ENCODE data around the gene GRAP. TPM values are rescaled to one million over a fixed set of nuclear protein-coding genes. Genes with fewer than 3 reads are reported as not detected.

Gene GRAP
- total RNA-seq, 1 experiment from 2014 or later, result 29.9 TPM

- Histone ChIP-seq H3K9me2 (replicated peaks; ENCODE audit: insufficient read depth, low read length) (no peaks in the 10 kb centered on the region), H2AFZ (ENCODE audit: low read length) (no peak overlapping the region), H4K20me1 (ENCODE audit: insufficient read depth, low read depth, low read length) (no peaks in the 10 kb centered on the region), H3K79me2 (ENCODE audit: low read length) (no peaks in the 10 kb centered on the region), H3K4me1 (ENCODE audit: low read length) (no peaks in the 10 kb centered on the region), H3K9ac (ENCODE audit: low read length) (no peak overlapping the region), H3K27ac (ENCODE audit: low read length) (no peak overlapping the region), H3K27me3 (ENCODE audit: low read length) (no peaks in the 10 kb centered on the region), H3K4me3 (ENCODE audit: low read length) (no peak overlapping the region), H3K9me3 (ENCODE audit: low read length) (no peaks in the 10 kb centered on the region), H3K36me3 (ENCODE audit: insufficient read depth, low read length) (no peaks in the 10 kb centered on the region), H3K4me2 (ENCODE audit: low read depth, low read length, poor library complexity, severe bottlenecking) (no peak overlapping the region)
- DNase-seq, result no peak
Observed at GRCh38 chr17:19011581-19011980, 35.2 kb downstream of the GRAP start.

- Histone ChIP-seq H4K20me1 (ENCODE audit: insufficient read depth, low read depth, low read length) (no peaks in the 10 kb centered on the region), H3K4me1 (ENCODE audit: low read length) (peaks cover 2% of the 10 kb centered on the region), H2AFZ (ENCODE audit: low read length) (no peak overlapping the region), H3K9me2 (replicated peaks; ENCODE audit: insufficient read depth, low read length) (no peaks in the 10 kb centered on the region), H3K9me3 (ENCODE audit: low read length) (no peaks in the 10 kb centered on the region), H3K4me3 (ENCODE audit: low read length) (no peak overlapping the region), H3K27ac (ENCODE audit: low read length) (no peak overlapping the region), H3K4me2 (ENCODE audit: low read depth, low read length, poor library complexity, severe bottlenecking) (no peak overlapping the region), H3K27me3 (ENCODE audit: low read length) (no peaks in the 10 kb centered on the region), H3K9ac (ENCODE audit: low read length) (no peak overlapping the region), H3K79me2 (ENCODE audit: low read length) (no peaks in the 10 kb centered on the region), H3K36me3 (ENCODE audit: insufficient read depth, low read length) (no peaks in the 10 kb centered on the region)
- DNase-seq, result no peak
Observed at GRCh38 chr17:19010729-19011505, 35.8 kb downstream of the GRAP start.

DNA sequence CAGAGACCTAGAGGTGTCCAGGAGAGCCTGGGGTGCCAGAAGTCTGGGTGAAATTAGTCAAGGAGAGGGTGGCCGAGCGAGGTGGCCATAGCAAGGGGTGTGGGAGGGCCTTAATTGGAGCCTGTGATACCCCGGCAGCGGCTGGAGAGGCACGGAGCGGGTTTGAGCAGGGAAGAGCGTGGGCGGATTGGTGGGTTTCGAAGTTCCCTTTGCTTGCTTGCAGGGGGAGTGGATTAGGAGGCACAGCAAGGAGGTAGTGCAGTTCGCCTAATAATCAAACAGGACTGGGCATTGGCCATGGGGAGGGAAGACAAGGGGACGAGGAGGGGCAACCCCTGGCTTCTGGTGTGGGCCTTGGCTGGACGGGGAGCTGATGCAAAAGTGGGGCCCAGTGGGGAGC, 36.8 kb downstream of the GRAP start:
- DNase-seq, result no peak
- Histone ChIP-seq H3K27me3 (ENCODE audit: low read length) (no peaks in the 10 kb centered on the region), H2AFZ (ENCODE audit: low read length) (no peak overlapping the region)

DNA sequence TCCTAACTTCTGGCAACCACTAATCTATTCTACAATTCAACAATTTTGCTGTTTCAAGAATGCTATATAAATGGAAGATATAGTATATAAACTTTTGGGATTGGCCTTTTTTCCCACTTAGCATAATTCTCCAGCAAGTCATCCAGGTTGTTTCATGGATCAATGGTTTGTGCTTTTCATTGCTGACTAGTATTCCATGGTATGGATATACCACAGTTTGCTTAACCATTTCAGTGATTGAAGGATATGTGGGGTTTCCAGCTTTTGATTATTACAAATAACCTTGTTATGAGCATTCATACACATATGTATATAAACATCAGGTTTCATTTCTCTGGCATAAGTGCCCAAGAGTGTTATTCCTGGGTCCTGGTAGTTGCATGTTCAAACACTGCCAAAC, 40.1 kb downstream of the GRAP start:
- no peaks in the 10 kb centered on the region for H3K9me3 ChIP-seq (ENCODE audit: low read length)
- DNase-seq, result no peak
- H3K4me2 ChIP-seq (ENCODE audit: low read depth, low read length, poor library complexity, severe bottlenecking), result no peak overlapping the region
- H3K4me1 ChIP-seq (ENCODE audit: low read length), result peaks cover 34% of the 10 kb centered on the region
- no peak overlapping the region for H3K9ac ChIP-seq (ENCODE audit: low read length)
- no peaks in the 10 kb centered on the region for H4K20me1 ChIP-seq (ENCODE audit: insufficient read depth, low read depth, low read length)
- H3K4me3 ChIP-seq (ENCODE audit: low read length), result no peak overlapping the region
- no peaks in the 10 kb centered on the region for H3K9me2 ChIP-seq (replicated peaks; ENCODE audit: insufficient read depth, low read length)
- no peak overlapping the region for H3K27ac ChIP-seq (ENCODE audit: low read length)
- peaks cover 14% of the 10 kb centered on the region for H3K79me2 ChIP-seq (ENCODE audit: low read length)
- H3K27me3 ChIP-seq (ENCODE audit: low read length), result no peaks in the 10 kb centered on the region
- H3K36me3 ChIP-seq (ENCODE audit: insufficient read depth, low read length), result no peaks in the 10 kb centered on the region; the same call in 1 of the 2 replicates
- H2AFZ ChIP-seq (ENCODE audit: low read length), result no peak overlapping the region

More for the DNA sequence above, 36.8 kb downstream of the GRAP start:
- Histone ChIP-seq H3K4me2 (ENCODE audit: low read depth, low read length, poor library complexity, severe bottlenecking) (no peak overlapping the region), H4K20me1 (ENCODE audit: insufficient read depth, low read depth, low read length) (no peaks in the 10 kb centered on the region), H3K27ac (ENCODE audit: low read length) (no peak overlapping the region), H3K79me2 (ENCODE audit: low read length) (no peaks in the 10 kb centered on the region), H3K4me3 (ENCODE audit: low read length) (no peak overlapping the region), H3K36me3 (ENCODE audit: insufficient read depth, low read length) (no peaks in the 10 kb centered on the region), H3K9me3 (ENCODE audit: low read length) (no peaks in the 10 kb centered on the region), H3K4me1 (ENCODE audit: low read length) (peaks cover 11% of the 10 kb centered on the region), H3K9me2 (replicated peaks; ENCODE audit: insufficient read depth, low read length) (no peaks in the 10 kb centered on the region), H3K9ac (ENCODE audit: low read length) (no peak overlapping the region)

GRCh38 chr17:19005789-19006430, 40.8 kb downstream of the GRAP start:
- Histone ChIP-seq H3K36me3 (ENCODE audit: insufficient read depth, low read length) (no peaks in the 10 kb centered on the region; the same call in 1 of the 2 replicates), H4K20me1 (ENCODE audit: insufficient read depth, low read depth, low read length) (no peaks in the 10 kb centered on the region), H3K79me2 (ENCODE audit: low read length) (peaks cover 14% of the 10 kb centered on the region), H3K4me3 (ENCODE audit: low read length) (no peak overlapping the region), H3K9me3 (ENCODE audit: low read length) (no peaks in the 10 kb centered on the region), H2AFZ (ENCODE audit: low read length) (no peak overlapping the region), H3K4me1 (ENCODE audit: low read length) (peaks cover 34% of the 10 kb centered on the region), H3K9ac (ENCODE audit: low read length) (no peak overlapping the region), H3K4me2 (ENCODE audit: low read depth, low read length, poor library complexity, severe bottlenecking) (peak overlapping the region; percentile 87), H3K9me2 (replicated peaks; ENCODE audit: insufficient read depth, low read length) (no peaks in the 10 kb centered on the region), H3K27ac (ENCODE audit: low read length) (no peak overlapping the region), H3K27me3 (ENCODE audit: low read length) (no peaks in the 10 kb centered on the region)
- no peak for DNase-seq

DNA sequence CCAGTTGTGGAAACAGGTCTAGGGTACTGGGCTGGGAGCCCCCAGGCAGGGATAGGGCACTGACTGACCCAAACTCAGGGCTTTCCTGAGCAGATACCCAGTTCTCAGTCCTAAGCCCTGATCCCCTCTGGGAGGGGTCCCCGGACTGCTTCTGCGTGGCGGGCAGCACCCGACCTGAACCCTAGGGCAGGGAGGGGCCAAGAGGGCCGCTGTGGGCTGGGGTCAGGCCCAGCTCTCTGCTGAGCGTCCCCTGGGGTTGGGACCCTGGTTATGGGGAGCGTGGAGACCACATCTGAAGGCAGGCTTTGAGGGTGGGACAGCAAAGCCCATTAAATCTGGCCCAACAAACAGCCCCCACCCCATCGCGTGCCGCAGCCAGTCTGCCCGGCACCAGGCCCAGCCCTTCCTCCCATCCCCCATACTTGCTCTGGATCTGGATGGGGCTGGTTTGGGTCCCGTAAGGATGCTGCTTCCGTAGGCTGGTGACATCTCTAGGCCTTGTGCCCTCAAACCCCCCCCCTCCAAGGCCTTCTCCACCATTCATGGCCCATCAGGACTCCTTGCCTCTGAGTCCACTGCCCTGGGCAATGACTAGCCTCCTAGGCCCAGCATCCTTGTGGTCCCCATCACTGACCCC, 41.5 kb downstream of the GRAP start:
- Histone ChIP-seq H3K9me2 (replicated peaks; ENCODE audit: insufficient read depth, low read length) (no peaks in the 10 kb centered on the region), H3K36me3 (ENCODE audit: insufficient read depth, low read length) (no peaks in the 10 kb centered on the region; the same call in 1 of the 2 replicates), H3K9me3 (ENCODE audit: low read length) (no peaks in the 10 kb centered on the region), H3K4me2 (ENCODE audit: low read depth, low read length, poor library complexity, severe bottlenecking) (peak overlapping the region; percentile 87), H4K20me1 (ENCODE audit: insufficient read depth, low read depth, low read length) (no peaks in the 10 kb centered on the region), H3K9ac (ENCODE audit: low read length) (peak overlapping the region; percentile 84), H2AFZ (ENCODE audit: low read length) (peak overlapping the region; percentile 94), H3K4me3 (ENCODE audit: low read length) (peak overlapping the region; percentile 78), H3K79me2 (ENCODE audit: low read length) (peaks cover 14% of the 10 kb centered on the region), H3K27ac (ENCODE audit: low read length) (no peak overlapping the region), H3K27me3 (ENCODE audit: low read length) (no peaks in the 10 kb centered on the region), H3K4me1 (ENCODE audit: low read length) (peaks cover 34% of the 10 kb centered on the region)
- DNase-seq, result no peak

- Histone ChIP-seq H3K4me1 (ENCODE audit: low read length) (peaks cover 34% of the 10 kb centered on the region), H3K4me3 (ENCODE audit: low read length) (peak within 1 kb of the TSS; percentile 78), H3K9me3 (ENCODE audit: low read length) (no peaks in the 10 kb centered on the region), H3K9ac (ENCODE audit: low read length) (peak within 1 kb of the TSS; percentile 84), H4K20me1 (ENCODE audit: insufficient read depth, low read depth, low read length) (no peaks in the 10 kb centered on the region), H3K27ac (ENCODE audit: low read length) (no peak within 1 kb of the TSS), H3K9me2 (replicated peaks; ENCODE audit: insufficient read depth, low read length) (no peaks in the 10 kb centered on the region), H3K79me2 (ENCODE audit: low read length) (peaks cover 14% of the 10 kb centered on the region), H3K27me3 (ENCODE audit: low read length) (no peaks in the 10 kb centered on the region), H2AFZ (ENCODE audit: low read length) (peak within 1 kb of the TSS; percentile 94), H3K4me2 (ENCODE audit: low read depth, low read length, poor library complexity, severe bottlenecking) (peak within 1 kb of the TSS; percentile 87), H3K36me3 (ENCODE audit: insufficient read depth, low read length) (no peaks in the 10 kb centered on the region; the same call in 1 of the 2 replicates)
- DNase-seq, result peak; percentile 86
Observed at GRCh38 chr17:19004421-19005136, 42.2 kb downstream of the GRAP start, which contains the start of gene FAM83G. Gene FAM83G, minus strand, starts transcription at chr17:19004764. Its CDS starts 723 bp downstream, at chr17:19004041.

All from Karpas-422 (cell line).